NOMO-1 (cell line): ENCODE data around the gene PDE10A.
"Not testable (repeated sequence)": the region's sequence is repeated elsewhere in the genome, so short reads cannot be mapped to it uniquely, and the experiment has no call there.

Source experiments
- DNase-seq, 2 experiments: peaks; one replicate each; lab custom pipeline; 2025; ENCODE audit not compliant: unreplicated experiment in 2 of 2; lab: John Stamatoyannopoulos, UW

Gene PDE10A

DNA sequence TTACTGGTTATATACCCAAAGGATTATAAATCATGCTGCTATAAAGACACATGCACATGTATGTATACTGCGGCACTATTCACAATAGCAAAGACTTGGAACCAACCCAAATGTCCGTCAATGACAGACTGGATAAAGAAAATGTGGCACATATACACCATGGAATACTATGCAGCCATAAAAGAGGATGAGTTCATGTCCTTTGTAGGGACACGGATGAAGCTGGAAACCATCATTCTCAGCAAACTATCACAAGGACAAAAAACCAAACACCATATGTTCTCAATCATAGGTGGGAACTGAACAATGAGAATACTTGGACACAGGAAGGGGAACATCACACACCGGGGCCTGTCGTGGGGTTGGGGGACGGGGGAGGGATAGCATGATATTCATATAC lies 104.9 kb downstream of the PDE10A start:
- DNase-seq = not testable (repeated sequence)

GRCh38 chr6:165557674-165558073 lies 105.4 kb downstream of the PDE10A start:
- no peak for DNase-seq

GRCh38 chr6:165556116-165556843 lies 106.8 kb downstream of the PDE10A start:
- no peak for DNase-seq

DNA sequence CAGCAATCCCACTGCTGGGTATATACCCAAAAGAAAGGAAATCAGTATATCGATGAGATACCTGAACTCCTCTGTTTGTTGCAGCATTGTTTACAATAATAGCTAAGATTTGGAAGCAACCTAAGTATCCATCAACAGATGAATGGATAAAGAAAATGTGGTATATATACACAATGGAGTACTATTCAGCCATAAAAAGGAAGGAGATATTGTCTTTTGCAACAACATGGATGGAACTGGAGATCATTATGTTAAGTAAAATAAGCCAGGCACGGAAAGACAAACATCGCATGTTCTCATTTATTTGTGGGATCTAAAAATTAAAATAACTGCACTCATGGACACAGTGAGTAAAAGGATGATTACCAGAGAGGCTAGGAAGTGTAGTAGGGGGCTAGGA lies 108.4 kb downstream of the PDE10A start:
- DNase-seq = not testable (repeated sequence)

- no peak for DNase-seq
Measured at GRCh38 chr6:165552248-165552736, 110.7 kb downstream of the PDE10A start.

DNA sequence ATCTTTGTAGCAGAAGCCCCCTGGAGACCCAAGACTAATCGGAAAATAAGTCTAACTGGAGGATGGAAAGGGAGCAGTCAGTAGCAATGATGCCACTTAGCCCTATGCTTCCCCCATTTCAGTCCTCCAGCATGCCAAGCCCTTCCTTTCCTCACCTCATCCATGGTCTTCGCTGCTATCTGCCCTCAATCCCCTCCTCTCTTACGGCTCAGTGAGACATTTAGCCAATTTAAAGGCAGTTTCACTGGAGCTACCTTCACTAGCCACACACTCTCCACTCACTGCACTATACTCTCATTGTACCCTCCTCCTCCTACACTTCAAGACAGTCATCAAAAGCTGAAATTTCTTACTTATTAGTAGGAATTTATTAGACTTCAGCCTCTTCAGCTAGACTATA lies 111.2 kb downstream of the PDE10A start:
- no peak for DNase-seq

GRCh38 chr6:165548450-165548849 lies 114.6 kb downstream of the PDE10A start:
- DNase-seq = no peak

GRCh38 chr6:165545806-165546205 lies 117.2 kb downstream of the PDE10A start:
- DNase-seq = no peak

GRCh38 chr6:165543781-165544180 lies 119.3 kb downstream of the PDE10A start:
- DNase-seq = no peak

DNA sequence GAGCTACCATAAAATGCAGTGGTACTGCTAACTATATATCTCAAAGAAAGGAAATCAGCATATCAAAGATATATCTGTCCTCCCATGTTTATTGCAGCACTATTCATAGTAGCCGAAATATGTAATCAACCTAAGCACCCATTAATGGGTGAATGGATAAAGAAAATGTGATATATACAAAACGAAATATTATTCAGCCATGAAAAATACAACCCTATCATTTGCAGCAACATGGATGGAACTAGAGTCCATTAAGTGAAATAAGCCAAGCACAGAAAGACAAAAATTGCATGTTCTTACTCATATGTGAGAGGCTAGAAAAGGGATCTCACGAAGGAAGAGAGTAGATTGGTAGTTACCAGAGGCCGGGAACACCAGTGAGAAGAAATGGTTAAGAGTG lies 126.1 kb downstream of the PDE10A start:
- DNase-seq = no peak

- DNase-seq = no peak
Measured at GRCh38 chr6:165519316-165519715, 143.7 kb downstream of the PDE10A start.

DNA sequence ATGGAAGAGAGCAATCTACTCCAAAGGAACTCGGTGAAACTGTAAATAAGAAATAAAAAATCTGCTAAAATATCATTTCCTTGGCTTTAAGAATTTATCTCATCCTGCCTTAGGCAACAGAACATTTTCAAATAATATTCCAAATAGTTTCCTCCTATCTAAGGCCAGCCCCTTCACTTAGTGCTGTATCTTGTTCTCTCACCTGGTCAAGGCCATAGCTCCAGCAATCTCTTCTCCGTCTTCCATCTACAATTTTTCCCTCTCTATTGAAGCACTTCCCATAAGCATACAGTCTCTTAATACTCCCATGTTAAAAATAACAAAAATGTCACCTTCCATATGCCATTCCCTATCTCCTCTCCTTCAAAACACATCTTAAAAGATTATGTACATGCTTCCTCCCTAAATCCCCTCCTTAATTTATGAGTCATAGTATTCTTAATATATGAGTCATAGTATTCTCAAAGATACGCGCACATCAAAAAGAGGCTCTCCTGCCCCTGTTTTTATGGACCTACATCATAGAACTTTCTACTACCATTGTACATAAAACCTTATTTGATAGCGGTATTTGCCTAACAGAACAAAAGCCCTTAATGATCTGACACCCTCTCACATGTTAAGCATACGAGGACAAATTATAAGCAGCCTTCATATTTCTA lies 146.9 kb downstream of the PDE10A start:
- no peak for DNase-seq

DNA sequence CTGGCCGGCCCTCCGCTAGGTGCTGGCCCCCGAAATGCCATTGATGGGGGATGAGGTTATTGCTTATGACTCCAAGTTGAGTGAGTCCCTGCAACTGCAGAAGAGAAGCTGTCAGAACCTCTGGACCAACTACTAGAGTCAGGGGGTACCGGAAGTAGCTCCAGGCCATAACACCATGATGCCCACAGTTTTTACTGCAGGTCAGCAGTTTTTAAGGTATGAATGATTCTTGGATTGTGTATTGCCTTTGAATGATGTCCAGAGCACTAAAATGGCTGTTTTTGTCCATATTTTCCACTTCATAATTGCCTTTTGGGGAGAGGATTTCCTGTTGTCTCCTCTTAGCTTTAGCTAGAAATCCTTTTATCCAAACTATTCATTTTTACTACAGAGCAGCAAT lies 148.4 kb downstream of the PDE10A start:
- DNase-seq = no peak

DNA sequence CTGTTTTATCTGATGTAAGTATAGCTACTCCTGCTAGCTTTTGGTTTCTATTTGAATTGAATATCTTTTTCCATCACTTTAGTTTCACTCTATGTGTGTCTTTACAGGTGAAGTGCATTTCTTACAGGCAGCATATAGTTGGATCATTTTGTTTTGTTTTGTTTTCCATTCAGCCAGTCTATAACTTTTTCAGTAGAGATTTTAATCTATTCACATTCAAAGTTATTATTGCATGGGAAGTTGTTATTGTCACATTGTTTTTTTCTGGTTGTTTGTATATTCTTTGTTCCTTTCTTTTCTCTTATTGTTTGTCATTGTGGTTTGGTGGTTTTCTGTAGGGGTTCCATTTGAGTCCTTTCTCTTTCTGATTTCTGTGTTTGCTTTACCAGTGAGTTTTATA lies 151.2 kb downstream of the PDE10A start:
- DNase-seq = no peak

- no peak for DNase-seq
Measured at GRCh38 chr6:165508321-165508869, 154.6 kb downstream of the PDE10A start.

DNA sequence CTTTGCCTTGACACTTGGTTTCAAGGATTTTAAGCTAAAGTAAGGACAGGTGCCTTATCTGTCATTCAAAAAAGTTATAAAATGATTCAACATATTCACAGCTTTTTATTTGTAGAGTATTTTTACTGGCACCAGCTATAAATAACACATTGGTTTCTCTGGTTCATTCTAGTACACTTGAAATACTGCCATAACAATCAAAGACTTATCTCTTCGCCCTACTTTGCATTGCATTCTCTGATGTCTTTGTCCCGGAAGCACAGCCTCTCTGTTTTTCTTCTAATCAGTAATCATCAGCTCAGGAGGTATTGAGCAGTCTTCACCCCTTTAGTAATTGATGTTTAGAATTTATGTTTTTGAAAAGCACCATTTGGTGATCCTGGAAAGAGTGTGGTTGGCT lies 156.4 kb downstream of the PDE10A start:
- DNase-seq = no peak

GRCh38 chr6:165500214-165500907 lies 162.7 kb downstream of the PDE10A start:
- DNase-seq = not testable (repeated sequence)

GRCh38 chr6:165497472-165497871 lies 165.6 kb downstream of the PDE10A start:
- DNase-seq = no peak

- no peak for DNase-seq
Measured at GRCh38 chr6:165488624-165489295, 174.3 kb downstream of the PDE10A start.

GRCh38 chr6:165487950-165488349 lies 175.1 kb downstream of the PDE10A start:
- no peak for DNase-seq

DNA sequence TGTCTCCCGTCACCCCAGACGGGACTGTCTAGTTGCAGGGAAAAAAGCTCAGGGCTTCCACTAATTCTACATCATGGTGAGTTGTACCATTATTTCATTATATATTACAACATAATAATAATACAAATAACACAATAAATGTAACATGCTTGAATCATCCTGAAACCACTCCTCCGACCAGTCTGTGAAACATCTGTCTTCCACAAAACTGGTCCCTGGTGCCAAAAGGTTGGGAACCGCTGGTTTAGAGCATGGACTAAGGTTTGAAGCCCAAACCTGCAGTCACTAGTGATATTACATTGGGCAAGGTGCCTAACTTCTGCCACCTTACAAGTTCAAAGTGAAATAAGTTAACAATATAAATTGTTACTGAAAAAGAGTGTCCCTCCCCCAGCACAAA lies 175.7 kb downstream of the PDE10A start:
- no peak for DNase-seq
